Measurements from ENCODE around the gene DHX35.

Gene DHX35

GRCh38 chr20:39083761-39084160 is 121.6 kb downstream of the DHX35 start:
- TF ChIP-seq ZNF274 (IDR thresholded peaks at IDR 0.05; ENCODE audit: low read depth, low read length) = no peak
- H3K4me3 ChIP-seq (ENCODE audit: low read length) = no peak overlapping the region

- no peak for TF ChIP-seq ZNF274 (IDR thresholded peaks at IDR 0.05; ENCODE audit: low read depth, low read length)
- no peak overlapping the region for H3K4me3 ChIP-seq (ENCODE audit: low read length)
Observed at GRCh38 chr20:39089029-39089428, 126.9 kb downstream of the DHX35 start.
